Keratinocyte (primary cell): ENCODE measurements around the gene SNX14. TPM values are rescaled to one million over a fixed set of nuclear protein-coding genes. Genes with fewer than 3 reads are reported as not detected.
A peak's percentile ranks its signal among the peaks of the same experiment; 100 is the strongest.

Experiments
- DNase-seq: peaks from one replicate; pipeline ENCODE4 v3.0.0-alpha.2; 2011; ENCODE audit warnings: low read depth, missing footprints, low spot score
- FAIRE-seq: peaks from 2 replicates; lab custom pipeline; 2011; peaks lifted over from hg19 to GRCh38; lab: Jason Lieb, UNC
- H2AFZ ChIP-seq: 2 replicates; pipeline ENCODE4 v1.6.0; 2012; ENCODE audit warnings: low read length, control low read depth, inconsistent platforms; ENCODE audit not compliant: control insufficient read depth
- H3K27ac ChIP-seq: 2 replicates; pipeline ENCODE4 v1.5.1; 2011; ENCODE audit warnings: low read length; ENCODE audit not compliant: control insufficient read depth, insufficient read depth
- H3K27me3 ChIP-seq: 3 replicates; pipeline ENCODE4 v1.6.0; 2011; ENCODE audit warnings: low read length; ENCODE audit not compliant: control insufficient read depth, insufficient read depth; ENCODE audit errors: extremely low read depth
- H3K36me3 ChIP-seq, 2 experiments: 2 replicates in 1 of 2; 3 replicates in 1 of 2; pipeline ENCODE4 v1.5.1; 2011; ENCODE audit warnings: low read length in 2 of 2, mild to moderate bottlenecking in 1 of 2; ENCODE audit not compliant: control insufficient read depth in 2 of 2, insufficient read depth in 2 of 2; ENCODE audit errors: extremely low read depth in 1 of 2
- H3K4me1 ChIP-seq: 3 replicates; pipeline ENCODE4 v1.5.1; 2011; ENCODE audit warnings: low read length; ENCODE audit not compliant: control insufficient read depth, insufficient read depth; ENCODE audit errors: extremely low read depth
- H3K4me2 ChIP-seq: 3 replicates; pipeline ENCODE4 v1.6.0; 2011; ENCODE audit warnings: low read depth, low read length; ENCODE audit not compliant: control insufficient read depth, insufficient read depth; ENCODE audit errors: extremely low read depth
- H3K4me3 ChIP-seq, 3 experiments: fragments of 200-600 bp in 1 of 3; sonication (generic) in 1 of 3; 2 replicates in 2 of 3; 3 replicates in 1 of 3; pipeline ENCODE4 v1.5.1; 2011 to 2016; ENCODE audit warnings: low read length in 3 of 3, mild to moderate bottlenecking in 3 of 3, control low read depth in 2 of 3, inconsistent platforms in 1 of 3, low read depth in 1 of 3, mixed read lengths in 1 of 3, mixed run types in 1 of 3, moderate library complexity in 1 of 3; ENCODE audit not compliant: control insufficient read depth in 2 of 3, insufficient read depth in 2 of 3; ENCODE audit errors: extremely low read depth in 1 of 3
- H3K79me2 ChIP-seq: 2 replicates; pipeline ENCODE4 v1.6.0; 2012; ENCODE audit warnings: low read length; ENCODE audit not compliant: control insufficient read depth, insufficient read depth
- H3K9ac ChIP-seq: 3 replicates; pipeline ENCODE4 v1.6.0; 2011; ENCODE audit warnings: low read length; ENCODE audit not compliant: control insufficient read depth, insufficient read depth; ENCODE audit errors: extremely low read depth
- H3K9me1 ChIP-seq: 3 replicates; pipeline ENCODE4 v1.6.0; 2011; ENCODE audit warnings: low read length; ENCODE audit not compliant: control insufficient read depth, insufficient read depth; ENCODE audit errors: extremely low read depth
- H3K9me3 ChIP-seq: 2 replicates; pipeline ENCODE4 v1.5.1; 2012; ENCODE audit warnings: low read depth, low read length; ENCODE audit not compliant: control insufficient read depth
- H4K20me1 ChIP-seq: 3 replicates; pipeline ENCODE4 v1.6.0; 2011; ENCODE audit warnings: low read length; ENCODE audit not compliant: control insufficient read depth, insufficient read depth; ENCODE audit errors: extremely low read depth
- EZH2 ChIP-seq: IDR thresholded peaks from one replicate; pipeline ENCODE4 v1.6.1; 2012; ENCODE audit warnings: inconsistent platforms, mild to moderate bottlenecking, low read length, moderate library complexity
- dilution Hi-C: fragments of 300-500 bp; cut with MboI; formaldehyde crosslinking; loops from one replicate; pipeline ENCODE4 v1.7.0; 2020; ENCODE audit warnings: low sequenced_read_pairs; ENCODE audit not compliant: extremely low pct_ligation_motif_present
- polyA plus RNA-seq, 5 experiments: library from polyadenylated mRNA; depleted of rRNA in 3 of 5; stranded (reverse) in 3 of 5; stranded (forward) in 1 of 5; unstranded in 1 of 5; fragments of >200 nt; gene quantifications; 1 replicate in 1 of 5; 2 replicates in 3 of 5; 3 replicates in 1 of 5; pipeline versions ENCODE4 v1.2.1 to v1.2.3, GENCODE V29; 2011 to 2012; ENCODE audit warnings: missing spikeins in 2 of 5, low read depth in 1 of 5, low replicate concordance in 1 of 5
- TF ChIP-seq, protein P1 (sequence below), 3 experiments: IDR thresholded peaks in 1 of 3; conservative IDR thresholded peaks in 1 of 3; optimal IDR thresholded peaks in 1 of 3; 2 replicates in 2 of 3; 3 replicates in 1 of 3; pipeline versions ENCODE3 to v1.5.1; 2011; ENCODE audit warnings: low read length in 3 of 3, mild to moderate bottlenecking in 3 of 3, moderate library complexity in 2 of 3, control low read depth in 1 of 3, inconsistent platforms in 1 of 3; ENCODE audit not compliant: insufficient read depth in 2 of 3; ENCODE audit errors: extremely low read depth in 1 of 3

The SNX14 gene
- polyA plus RNA-seq, 1 donor (not counting 4 experiments of a cell fraction or from before 2014, with no cell fraction given), result 97.5 TPM

DNA sequence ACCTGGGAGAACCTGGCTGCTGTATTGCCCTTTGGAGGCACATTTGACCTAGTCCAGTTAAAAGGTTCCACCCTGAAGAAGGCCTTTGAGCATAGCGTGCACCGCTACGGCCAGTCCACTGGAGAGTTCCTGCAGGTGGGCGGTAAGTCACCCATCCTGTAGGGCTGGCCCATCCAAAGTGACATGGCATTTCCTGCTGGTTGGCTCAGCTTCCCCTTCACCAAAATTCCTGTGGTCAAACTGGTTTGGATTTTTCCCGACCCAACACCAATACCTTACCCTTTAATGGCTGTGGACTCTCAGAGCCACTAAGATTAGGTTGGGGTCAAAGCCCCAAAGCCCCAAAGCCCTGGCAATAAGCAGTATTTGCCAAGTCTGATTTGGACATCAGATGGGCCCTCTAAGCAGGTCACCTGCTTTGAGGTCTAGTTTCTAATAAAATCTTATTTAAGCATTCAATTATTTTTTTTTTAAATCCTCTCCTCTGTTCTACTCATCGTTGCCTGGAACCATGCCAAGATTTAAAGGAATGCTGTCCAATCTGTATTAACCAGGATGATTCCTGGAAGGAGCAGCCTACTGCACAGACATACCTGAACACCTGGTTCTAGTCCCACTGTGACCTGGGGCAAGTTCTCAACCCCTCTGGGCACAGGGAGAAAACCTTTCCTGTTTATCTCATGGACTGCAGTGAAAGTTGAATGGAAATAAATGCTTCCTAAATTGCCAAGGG lies 103.0 kb downstream of the SNX14 start:
- peaks cover 19 to 47% of the 10 kb centered on the region in 2 experiments for H3K36me3 ChIP-seq
- H3K9me1 ChIP-seq, result no peaks in the 10 kb centered on the region
- no peak overlapping the region for H3K4me2 ChIP-seq
- no peaks in the 10 kb centered on the region for H3K9me3 ChIP-seq
- H3K4me3 ChIP-seq, result no peak overlapping the region
- no peak overlapping the region for H3K9ac ChIP-seq
- FAIRE-seq (no peak), DNase-seq (peak; percentile 52)
- dilution Hi-C loops, result loop anchor here (25.0 kb wide), 1 partner anchor 128 kb away; no protein-coding TSS in a partner anchor
- H3K4me1 ChIP-seq, result peaks cover 9% of the 10 kb centered on the region
- no peaks in the 10 kb centered on the region for H4K20me1 ChIP-seq
- H3K27ac ChIP-seq, result no peak overlapping the region
- no peak overlapping the region for H2AFZ ChIP-seq
- no peaks in the 10 kb centered on the region for H3K27me3 ChIP-seq
- TF ChIP-seq, protein P1, sequence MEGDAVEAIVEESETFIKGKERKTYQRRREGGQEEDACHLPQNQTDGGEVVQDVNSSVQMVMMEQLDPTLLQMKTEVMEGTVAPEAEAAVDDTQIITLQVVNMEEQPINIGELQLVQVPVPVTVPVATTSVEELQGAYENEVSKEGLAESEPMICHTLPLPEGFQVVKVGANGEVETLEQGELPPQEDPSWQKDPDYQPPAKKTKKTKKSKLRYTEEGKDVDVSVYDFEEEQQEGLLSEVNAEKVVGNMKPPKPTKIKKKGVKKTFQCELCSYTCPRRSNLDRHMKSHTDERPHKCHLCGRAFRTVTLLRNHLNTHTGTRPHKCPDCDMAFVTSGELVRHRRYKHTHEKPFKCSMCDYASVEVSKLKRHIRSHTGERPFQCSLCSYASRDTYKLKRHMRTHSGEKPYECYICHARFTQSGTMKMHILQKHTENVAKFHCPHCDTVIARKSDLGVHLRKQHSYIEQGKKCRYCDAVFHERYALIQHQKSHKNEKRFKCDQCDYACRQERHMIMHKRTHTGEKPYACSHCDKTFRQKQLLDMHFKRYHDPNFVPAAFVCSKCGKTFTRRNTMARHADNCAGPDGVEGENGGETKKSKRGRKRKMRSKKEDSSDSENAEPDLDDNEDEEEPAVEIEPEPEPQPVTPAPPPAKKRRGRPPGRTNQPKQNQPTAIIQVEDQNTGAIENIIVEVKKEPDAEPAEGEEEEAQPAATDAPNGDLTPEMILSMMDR (optimal IDR thresholded peaks at IDR 0.05 in 1 of 3, IDR thresholded peaks at IDR 0.05 in 1 of 3, conservative IDR thresholded peaks at IDR 0.05 in 1 of 3; ENCODE audit: extremely low read depth in 1 of 3, insufficient read depth in 2 of 3, low read length in 3 of 3), result no peak
- TF ChIP-seq EZH2, result no peak
- no peaks in the 10 kb centered on the region for H3K79me2 ChIP-seq

DNA sequence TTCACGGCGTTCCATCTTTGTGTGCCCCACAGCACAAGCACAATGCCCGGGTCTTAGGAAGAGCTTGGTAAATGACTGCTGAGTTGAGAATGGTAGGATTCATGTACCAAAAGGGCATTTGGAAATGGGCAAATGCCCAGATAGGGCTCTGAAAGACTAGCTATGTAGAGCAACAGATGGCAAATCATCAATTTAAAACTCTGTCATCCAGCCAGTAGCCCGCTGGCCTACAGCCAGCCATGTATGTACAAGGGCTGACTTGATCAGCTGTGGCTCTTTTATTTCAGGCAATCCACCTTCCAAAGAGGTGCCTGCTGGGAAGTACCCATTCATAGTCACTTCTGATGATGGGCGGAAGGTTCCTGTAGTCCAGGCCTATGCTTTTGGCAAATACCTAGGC lies 108.7 kb downstream of the SNX14 start:
- Histone ChIP-seq H4K20me1 (no peaks in the 10 kb centered on the region), H3K9me1 (no peaks in the 10 kb centered on the region), H3K4me3 (no peak overlapping the region), H2AFZ (no peak overlapping the region), H3K36me3 (peaks cover 23 to 35% of the 10 kb centered on the region in 2 experiments), H3K4me2 (no peak overlapping the region), H3K4me1 (peaks cover 3% of the 10 kb centered on the region), H3K79me2 (no peaks in the 10 kb centered on the region), H3K27ac (no peak overlapping the region), H3K9ac (no peak overlapping the region), H3K9me3 (no peaks in the 10 kb centered on the region), H3K27me3 (no peaks in the 10 kb centered on the region)
- FAIRE-seq (no peak), DNase-seq (no peak)
- dilution Hi-C loops, result loop anchor here (25.0 kb wide), 1 partner anchor 123 kb away; no protein-coding TSS in a partner anchor
- no peak for TF ChIP-seq EZH2
- TF ChIP-seq, protein P1 (optimal IDR thresholded peaks at IDR 0.05 in 1 of 3, IDR thresholded peaks at IDR 0.05 in 1 of 3, conservative IDR thresholded peaks at IDR 0.05 in 1 of 3; ENCODE audit: extremely low read depth in 1 of 3, insufficient read depth in 2 of 3, low read length in 3 of 3), result no peak
